ENCODE results near the gene TIMMDC1. TPM values are rescaled to one million over a fixed set of nuclear protein-coding genes. Genes with fewer than 3 reads are reported as not detected.

The TIMMDC1 gene
- total and polyA plus RNA-seq, 9 of the 15 experiments (the other 6 are each of a cell fraction or from before 2014, with no cell fraction given), result 62.1 to 226 (median 86.6) TPM

DNA sequence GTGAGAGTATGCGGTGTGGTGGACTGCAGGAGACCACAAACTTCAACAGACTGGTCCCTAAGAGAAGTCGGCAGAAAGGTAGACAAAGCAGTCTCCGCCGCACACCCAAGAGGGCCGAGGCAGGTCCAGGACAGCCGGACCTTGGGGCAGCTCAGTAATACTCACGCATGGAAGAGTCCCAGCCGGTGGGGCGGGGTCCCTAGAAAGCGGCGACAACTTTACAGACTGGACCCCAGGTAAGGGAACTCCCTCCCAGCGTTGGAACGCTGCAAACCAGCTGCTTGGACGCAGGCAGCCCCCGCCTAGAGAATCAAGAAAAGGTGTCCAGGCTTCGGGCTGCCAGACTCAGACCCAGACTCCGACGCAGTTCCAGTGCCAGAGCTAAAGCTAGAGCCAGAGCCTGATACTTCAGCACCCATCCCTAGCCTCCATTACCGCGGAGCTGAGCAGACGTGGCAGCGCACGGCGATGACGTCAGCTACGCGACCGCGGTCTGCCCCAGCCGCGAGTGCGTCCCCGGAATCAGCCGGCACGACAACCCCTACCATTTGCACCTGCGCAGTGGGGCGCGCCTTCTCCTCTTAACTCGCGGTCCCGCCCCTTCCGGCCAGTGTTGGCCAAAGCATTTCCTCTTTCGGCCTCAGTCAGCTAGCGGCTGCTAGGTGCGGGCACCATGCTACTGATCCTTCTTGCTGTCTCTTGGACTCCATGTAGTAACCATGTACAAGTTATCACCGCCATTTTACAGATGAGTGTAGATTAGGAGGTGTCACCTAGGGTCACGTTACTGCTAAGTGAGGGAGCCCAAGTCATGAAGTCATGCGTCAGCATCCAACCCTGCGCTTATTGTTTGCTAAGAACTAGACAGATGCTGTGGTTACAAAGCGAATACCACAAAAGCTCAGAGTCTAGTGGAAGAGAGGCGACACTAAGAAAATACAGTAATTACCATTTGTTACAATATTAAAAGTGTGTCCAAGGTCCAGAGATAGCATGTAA, 34.9 kb upstream of the TIMMDC1 start, which contains the start of gene TMEM39A:
TMEM39A (minus strand) TSS at position 445 of the 999 bp plus-strand sequence. CDS start 1,541 bp downstream, outside the sequence.
- no peaks in the 10 kb centered on the region for H3K27me3 ChIP-seq (ENCODE audit: control insufficient read depth in 2 of 2, insufficient read depth in 2 of 2, low read length in 2 of 2)
- intact Hi-C loops (cut with micrococcal nuclease) (loop anchor here (5.0 kb wide), 1 partner anchor 34 kb away; the partner anchor contains the start of gene TIMMDC1), in situ Hi-C loops (cut with MboI) (no loop called here)
- DNase-seq (ENCODE audit: extremely low read depth in 1 of 4, low spot score in 3 of 4) (peak; percentile 94 to 98 (median 96)), FAIRE-seq (peak; percentile 91), ATAC-seq (peak; percentile 98)
- H3K9me3 ChIP-seq (replicated peaks; ENCODE audit: control insufficient read depth, insufficient read depth, low read depth, low read length), result no peaks in the 10 kb centered on the region
- H4K20me1 ChIP-seq (replicated peaks; ENCODE audit: control insufficient read depth, insufficient read depth, low read length), result no peaks in the 10 kb centered on the region
- no peaks in the 10 kb centered on the region for H3K9me1 ChIP-seq (ENCODE audit: control insufficient read depth, insufficient read depth, low read length)
- peak within 1 kb of the TSS; percentile 98 for H3K4me3 ChIP-seq
- BruUV-seq (replicated peaks), result TSS peak; percentile 82
- H3K36me3 ChIP-seq (ENCODE audit: control insufficient read depth, insufficient read depth, low read length), result peaks cover 35% of the 10 kb centered on the region
- POLR2A ChIA-PET, result interaction anchor here (0.5 to 2.4 kb wide), 16 partner anchors 8 to 714 kb away, joined by 3 to 11 read pairs (median 3); partner anchors contain the start of gene TIMMDC1
- CTCF ChIA-PET (ENCODE audit: low intra/inter-chr PET ratio), result interaction anchor here (0.5 kb wide), 1 partner anchor 434 kb away, joined by 3 read pairs; no protein-coding TSS in a partner anchor
- peaks cover 42% of the 10 kb centered on the region for H3K79me2 ChIP-seq (ENCODE audit: control insufficient read depth, insufficient read depth, low read length)
- H3K4me1 ChIP-seq (replicated peaks in 1 of 2; ENCODE audit: control insufficient read depth in 2 of 2, insufficient read depth in 2 of 2, low read length in 2 of 2), result peaks cover 0 to 7% of the 10 kb centered on the region in 2 experiments; a peak in 2 of 5 replicates
- WGBS (ENCODE audit: insufficient coverage, low coverage, missing lambda C conversion rate), result 1% methylated on average over 47 of the region's 51 CpGs
- H3K27ac ChIP-seq (ENCODE audit: extremely low read depth, low read depth, low read length), result peak within 1 kb of the TSS; percentile 94
- peak within 1 kb of the TSS; percentile 95 for H2AFZ ChIP-seq (ENCODE audit: low read depth, low read length)
- H3K9ac ChIP-seq (ENCODE audit: insufficient read depth in 1 of 2, low read depth in 2 of 2, low read length in 2 of 2), result peak within 1 kb of the TSS; percentile 98 to 100
- H3K4me2 ChIP-seq (ENCODE audit: insufficient read depth, low read length), result peak within 1 kb of the TSS; percentile 99
- TF ChIP-seq, protein P1, sequence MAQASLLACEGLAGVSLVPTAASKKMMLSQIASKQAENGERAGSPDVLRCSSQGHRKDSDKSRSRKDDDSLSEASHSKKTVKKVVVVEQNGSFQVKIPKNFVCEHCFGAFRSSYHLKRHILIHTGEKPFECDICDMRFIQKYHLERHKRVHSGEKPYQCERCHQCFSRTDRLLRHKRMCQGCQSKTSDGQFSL (CRISPR knock-in tag; IDR thresholded peaks at IDR 0.05), result 0 out of 2 replicates have a peak, but pooled peaks have one; percentile 38
- TF ChIP-seq, protein P1 (tag; IDR thresholded peaks at IDR 0.05), result no peak
- 0 out of 4 replicates have a peak, but pooled peaks of 1 of the 2 experiments have one; percentile 52 for TF ChIP-seq SRF (CRISPR knock-in tag; IDR thresholded peaks at IDR 0.05)
- TF ChIP-seq ATF7 (IDR thresholded peaks at IDR 0.05), result peak; percentile 98
- no peak for TF ChIP-seq ZNF699 (CRISPR knock-in tag; IDR thresholded peaks at IDR 0.05; ENCODE audit: insufficient replicate concordance)
- TF ChIP-seq RERE (CRISPR knock-in tag; IDR thresholded peaks at IDR 0.05; ENCODE audit: borderline replicate concordance), result no peak
- peak; percentile 83 for TF ChIP-seq NEUROD1 (IDR thresholded peaks at IDR 0.05; ENCODE audit: borderline replicate concordance, low read depth, low read length, partially characterized antibody)
- peak; percentile 90 for TF ChIP-seq GABPB1 (CRISPR knock-in tag; IDR thresholded peaks at IDR 0.05)
- TF ChIP-seq TOE1 (IDR thresholded peaks at IDR 0.05; ENCODE audit: borderline replicate concordance), result no peak
- TF ChIP-seq TOE1 (CRISPR knock-in tag; IDR thresholded peaks at IDR 0.05; ENCODE audit: borderline replicate concordance, low read depth), result peak; percentile 78; the same call in 1 of the 2 replicates
- TF ChIP-seq SP2 (IDR thresholded peaks at IDR 0.05; ENCODE audit: extremely low read depth, low read depth, low read length, poor library complexity, severe bottlenecking), result no peak
- TF ChIP-seq POLR2G (IDR thresholded peaks at IDR 0.05; ENCODE audit: low read depth, low read length), result peak; percentile 94
